IMR-90 (cell line): Measurements from ENCODE around the gene VPS37B. TPM values are rescaled to one million over a fixed set of nuclear protein-coding genes. Genes with fewer than 3 reads are reported as not detected.
A peak's percentile ranks its signal among the peaks of the same experiment; 100 is the strongest.

ENCODE experiments used
- ATAC-seq: fragments of 200-7000 bp; cut with Tn5 transposase; 2 replicates; pipeline ENCODE4 v1.9.1; 2020; ENCODE audit warnings: low read depth, mild to moderate bottlenecking, moderate library complexity
- BruUV-seq: library from RNA; stranded (reverse); fragments of 400-500 nt; replicated peaks from 2 replicates; lab custom pipeline; 2021; lab: Mats Ljungman, UMichigan
- CTCF ChIA-PET: fragments of 300-600 bp; formaldehyde crosslinking; extraction: SDS; loops from one replicate; lab custom pipeline; 2021; ENCODE audit warnings: antibody characterized with exemption; lab: Yijun Ruan, JAX
- POLR2A ChIA-PET: fragments of 300-600 bp; sonication (Branson Sonifier 250); formaldehyde crosslinking; loops from one replicate; lab custom pipeline; 2022; ENCODE audit warnings: antibody characterized with exemption; ENCODE audit not compliant: unreplicated experiment; lab: Charles Lee
- DNase-seq: peaks from one replicate; pipeline ENCODE4 v3.0.0; 2013
- H2AFZ ChIP-seq: replicated peaks from 2 replicates; pipeline ENCODE3; 2013; ENCODE audit warnings: low read length, mild to moderate bottlenecking; ENCODE audit not compliant: poor library complexity
- H2AK5ac ChIP-seq: 2 replicates; pipeline ENCODE4 v1.6.1; 2013; ENCODE audit warnings: low read depth, low read length, inconsistent platforms
- H2AK9ac ChIP-seq: replicated peaks from 2 replicates; pipeline ENCODE3; 2013; ENCODE audit warnings: mild to moderate bottlenecking, low read depth, low read length, moderate library complexity; ENCODE audit not compliant: poor library complexity
- H2BK120ac ChIP-seq: 2 replicates; pipeline ENCODE4 v1.6.1; 2013; ENCODE audit warnings: low read depth, low read length, inconsistent platforms
- H2BK15ac ChIP-seq: 3 replicates; pipeline ENCODE4 v1.6.1; 2013; ENCODE audit warnings: low read depth, low read length, inconsistent platforms
- H2BK20ac ChIP-seq: 2 replicates; pipeline ENCODE4 v1.6.1; 2013; ENCODE audit warnings: low read depth, mild to moderate bottlenecking, inconsistent platforms, low read length, moderate library complexity
- H2BK5ac ChIP-seq: 2 replicates; pipeline ENCODE4 v1.6.1; 2013; ENCODE audit warnings: mild to moderate bottlenecking, low read depth, low read length, inconsistent platforms; ENCODE audit not compliant: poor library complexity, severe bottlenecking
- H3K14ac ChIP-seq: replicated peaks from 2 replicates; pipeline ENCODE4 v1.6.1; 2013; ENCODE audit warnings: low read depth, low read length, inconsistent platforms
- H3K18ac ChIP-seq: 2 replicates; pipeline ENCODE4 v1.6.1; 2013; ENCODE audit warnings: low read depth, low read length, control low read depth
- H3K23ac ChIP-seq: 2 replicates; pipeline ENCODE4 v1.6.1; 2013; ENCODE audit warnings: low read depth, low read length, inconsistent platforms
- H3K27ac ChIP-seq: 2 replicates; pipeline ENCODE4 v1.5.1; 2013; ENCODE audit warnings: mild to moderate bottlenecking, control low read depth, low read length; ENCODE audit not compliant: insufficient read depth
- H3K27me3 ChIP-seq: 2 replicates; pipeline ENCODE4 v1.6.1; 2013; ENCODE audit warnings: low read length; ENCODE audit not compliant: control insufficient read depth, insufficient read depth
- H3K36me3 ChIP-seq: 2 replicates; pipeline ENCODE4 v1.6.1; 2013; ENCODE audit warnings: low read length, mixed read lengths; ENCODE audit not compliant: control insufficient read depth, insufficient read depth
- H3K4ac ChIP-seq: 2 replicates; pipeline ENCODE4 v1.6.1; 2013; ENCODE audit warnings: low read depth, low read length, inconsistent platforms
- H3K4me1 ChIP-seq: 2 replicates; pipeline ENCODE4 v1.6.1; 2013; ENCODE audit warnings: low read length, mixed read lengths; ENCODE audit not compliant: control insufficient read depth, insufficient read depth
- H3K4me2 ChIP-seq: 2 replicates; pipeline ENCODE4 v1.6.1; 2013; ENCODE audit warnings: low read depth, mild to moderate bottlenecking, control low read depth, low read length, moderate library complexity
- H3K4me3 ChIP-seq: 2 replicates; pipeline ENCODE4 v1.5.1; 2013; ENCODE audit warnings: low read depth, mild to moderate bottlenecking, control low read depth, low read length, moderate library complexity; ENCODE audit not compliant: insufficient read depth
- H3K56ac ChIP-seq: 2 replicates; pipeline ENCODE4 v1.6.1; 2013; ENCODE audit warnings: low read length, inconsistent platforms; ENCODE audit not compliant: insufficient read depth; ENCODE audit errors: extremely low read depth
- H3K79me1 ChIP-seq, 2 experiments: 2 replicates each; pipeline ENCODE4 v1.6.1; 2013; ENCODE audit warnings: low read length in 2 of 2, inconsistent platforms in 1 of 2, low read depth in 1 of 2
- H3K9ac ChIP-seq: 2 replicates; pipeline ENCODE4 v1.6.1; 2013; ENCODE audit warnings: low read depth, low read length, control low read depth
- H3K9me1 ChIP-seq: 2 replicates; pipeline ENCODE4 v1.6.1; 2013; ENCODE audit warnings: low read length, inconsistent platforms; ENCODE audit not compliant: insufficient read depth
- H3K9me3 ChIP-seq: 2 replicates; pipeline ENCODE4 v1.6.1; 2013; ENCODE audit warnings: low read length; ENCODE audit not compliant: control insufficient read depth, insufficient read depth
- H4K20me1 ChIP-seq: 2 replicates; pipeline ENCODE4 v1.6.1; 2013; ENCODE audit warnings: low read length, inconsistent platforms; ENCODE audit not compliant: insufficient read depth
- H4K5ac ChIP-seq: 2 replicates; pipeline ENCODE4 v1.6.1; 2013; ENCODE audit warnings: mild to moderate bottlenecking, low read depth, low read length, control low read depth
- H4K8ac ChIP-seq, 2 experiments: 2 replicates each; pipeline ENCODE4 v1.6.1; 2013; ENCODE audit warnings: low read depth in 2 of 2, low read length in 2 of 2, control low read depth in 1 of 2, inconsistent platforms in 1 of 2
- H4K91ac ChIP-seq: 2 replicates; pipeline ENCODE4 v1.6.1; 2013; ENCODE audit warnings: low read depth, low read length, inconsistent platforms; ENCODE audit not compliant: insufficient read depth
- BHLHE40 ChIP-seq: fragments of 150-350 bp; IDR thresholded peaks from 2 replicates; pipeline ENCODE4 v1.6.1; 2016; ENCODE audit warnings: mild to moderate bottlenecking, low read depth, low read length
- CEBPB ChIP-seq: IDR thresholded peaks from 2 replicates; pipeline ENCODE4 v1.6.1; 2012; ENCODE audit warnings: low read depth, low read length, improper control_type of control experiment
- CHD1 ChIP-seq: IDR thresholded peaks from 2 replicates; pipeline ENCODE4 v1.6.1; 2012; ENCODE audit warnings: low read depth, low read length, improper control_type of control experiment
- MAFK ChIP-seq: IDR thresholded peaks from 2 replicates; pipeline ENCODE4 v1.6.1; 2012; ENCODE audit warnings: low read depth, low read length, improper control_type of control experiment
- MAZ ChIP-seq: IDR thresholded peaks from 2 replicates; pipeline ENCODE4 v1.6.1; 2012; ENCODE audit warnings: low read depth, mild to moderate bottlenecking, low read length, improper control_type of control experiment, moderate library complexity, borderline replicate concordance
- POLR2A ChIP-seq: IDR thresholded peaks from 2 replicates; pipeline ENCODE4 v1.6.1; 2012; ENCODE audit warnings: mild to moderate bottlenecking, low read depth, low read length
- RAD21 ChIP-seq: IDR thresholded peaks from 2 replicates; pipeline ENCODE4 v1.6.1; 2012; ENCODE audit warnings: low read length, improper control_type of control experiment
- WGBS, 2 experiments: methylation state at CpG; one replicate each; pipeline versions ENCODE4 v1.1.5 to v1.1.7; 2013; ENCODE audit warnings: missing lambda C conversion rate in 2 of 2; ENCODE audit not compliant: insufficient read length in 1 of 2; ENCODE audit errors: extremely low coverage in 2 of 2; 5-methylcytosine and 5-hydroxymethylcytosine counted together
- dilution Hi-C: fragments of 300-500 bp; cut with HindIII; formaldehyde crosslinking; loops from one replicate; pipeline ENCODE4 v1.14.3; 2018; ENCODE audit warnings: low sequenced_read_pairs; ENCODE audit not compliant: unreplicated experiment
- in situ Hi-C: fragments of 300-500 bp; cut with MboI; formaldehyde crosslinking; loops from 3 replicates; pipeline ENCODE4 v1.14.3; 2019; ENCODE audit warnings: low sequenced_read_pairs, inconsistent platforms, mixed read lengths
- intact Hi-C: fragments of 100-400 bp; cut with micrococcal nuclease; formaldehyde crosslinking; loops from 2 replicates; pipeline ENCODE4 v1.10.0; 2022
- polyA plus RNA-seq, 3 experiments: library from polyadenylated mRNA; depleted of rRNA; stranded (reverse); fragments of >200 nt; gene quantifications; 2 replicates each; pipeline ENCODE4 v1.2.3, GENCODE V29; 2012; ENCODE audit warnings: low replicate concordance in 1 of 3
- total RNA-seq: library from RNA; depleted of rRNA; stranded (reverse); fragments of >200 nt; gene quantifications from 2 replicates; pipeline ENCODE4 v1.2.3, GENCODE V29; 2012

The VPS37B gene
- total and polyA plus RNA-seq, 2 of the 4 experiments (the other 2 are of a cell fraction): 8.6 to 25.7 TPM

DNA sequence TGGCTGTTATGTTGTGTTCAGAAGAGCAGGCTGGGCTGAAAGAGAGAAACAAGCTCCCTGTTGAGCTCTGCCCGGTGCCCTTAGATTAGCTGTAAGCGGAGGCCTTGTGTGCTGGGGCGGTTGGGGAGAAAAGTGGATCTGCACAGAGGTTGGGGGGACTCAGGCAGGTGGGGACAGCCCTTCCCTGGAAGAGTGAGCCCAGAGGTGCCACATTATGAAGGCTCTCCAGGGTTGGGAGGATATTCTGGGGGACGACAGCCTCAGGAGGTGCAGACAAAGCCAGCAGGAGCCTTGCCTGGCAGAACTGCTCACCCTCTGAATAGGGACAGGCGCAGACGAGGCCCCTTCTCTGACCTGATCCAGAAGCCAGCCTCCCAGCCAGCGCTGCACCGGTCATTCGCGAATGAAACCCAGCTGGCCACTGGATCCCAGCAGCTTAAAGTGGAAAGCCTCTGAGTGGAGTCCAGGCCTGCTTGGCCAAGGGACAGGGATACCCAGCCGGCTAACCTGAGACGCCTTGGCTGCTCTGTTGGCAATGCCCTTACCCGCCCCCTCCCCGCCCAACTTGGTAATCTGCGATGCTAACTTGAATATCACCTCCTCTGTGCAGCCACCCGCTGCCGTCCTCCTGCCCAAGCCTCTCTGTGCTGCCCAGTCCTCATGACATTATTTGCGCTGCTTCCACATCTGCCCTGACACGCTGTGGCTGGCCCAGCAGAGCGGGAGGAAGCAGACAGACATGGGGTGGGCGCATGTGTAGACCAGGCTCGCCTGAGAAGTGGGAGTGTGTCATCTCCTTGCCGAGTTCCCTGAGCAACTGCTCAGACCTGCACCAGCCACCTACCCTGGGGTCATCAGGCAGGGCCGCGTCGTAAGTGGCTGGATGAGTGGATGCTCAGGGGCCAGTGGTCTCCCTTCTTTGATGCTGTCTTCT lies 55.1 kb downstream of the VPS37B start:
- TF ChIP-seq RAD21 (no peak), CEBPB (no peak), MAZ (no peak), MAFK (no peak), POLR2A (no peak), CHD1 (no peak), BHLHE40 (no peak)
- H4K91ac ChIP-seq: peak overlapping the region; percentile 85
- dilution Hi-C loops: no loop called here
- H2AK5ac ChIP-seq: peak overlapping the region; percentile 67
- no peaks in the 10 kb centered on the region for H3K9me3 ChIP-seq
- peak overlapping the region; percentile 17 for H3K4me2 ChIP-seq
- peaks cover 22% of the 10 kb centered on the region for H3K4me1 ChIP-seq
- ChIA-PET CTCF (no interaction called here), POLR2A (no interaction called here)
- no TSS peak for BruUV-seq
- peak overlapping the region; percentile 34 for H3K23ac ChIP-seq
- no peak overlapping the region for H3K4me3 ChIP-seq
- peak overlapping the region; percentile 60; the same call in 2 of the 3 replicates for H2BK15ac ChIP-seq
- H3K18ac ChIP-seq: 0 out of 2 replicates have a peak overlapping the region, but pooled peaks have one; percentile 16
- peak overlapping the region; percentile 67 for H2AFZ ChIP-seq
- H4K5ac ChIP-seq: no peak overlapping the region
- peak overlapping the region; percentile 87 for H2BK120ac ChIP-seq
- peak overlapping the region; percentile 78 for H2BK5ac ChIP-seq
- ATAC-seq (no peak), DNase-seq (no peak)
- H3K9ac ChIP-seq: no peak overlapping the region
- H3K56ac ChIP-seq: no peak overlapping the region
- no peaks in the 10 kb centered on the region for H3K27me3 ChIP-seq
- H2BK20ac ChIP-seq: peak overlapping the region; percentile 57
- peak overlapping the region; percentile 14; the same call in 1 of the 2 replicates for H3K27ac ChIP-seq
- intact Hi-C loops: no loop called here
- peaks cover 12% of the 10 kb centered on the region; the same call in 1 of the 2 replicates for H4K20me1 ChIP-seq
- H2AK9ac ChIP-seq: peak overlapping the region; percentile 94
- peak overlapping the region; percentile 81 for H3K4ac ChIP-seq
- H3K36me3 ChIP-seq: no peaks in the 10 kb centered on the region
- 92% methylated on average over 7 of the region's 26 CpGs; no CpG with 5 or more reads in 1 of the 2 experiments for WGBS, 2 experiments
- H3K9me1 ChIP-seq: peaks cover 25% of the 10 kb centered on the region
- H4K8ac ChIP-seq: peak overlapping the region in 1 of 2 experiments; percentile 51; a peak in 2 of 4 replicates
- peak overlapping the region; percentile 76; the same call in 1 of the 2 replicates for H3K14ac ChIP-seq
- in situ Hi-C loops: no loop called here
- H3K79me1 ChIP-seq: peaks cover 14 to 52% of the 10 kb centered on the region in 2 experiments
